HEK293T (cell line): Measurements from ENCODE around the gene ADAM10.

Source experiments
- CTCF ChIA-PET: fragments of 350-600 bp; formaldehyde crosslinking; extraction: SDS; loops from one replicate; lab custom pipeline; 2021; ENCODE audit warnings: antibody characterized with exemption, inconsistent platforms; lab: Yijun Ruan, JAX
- POLR2A ChIA-PET: fragments of 350-600 bp; formaldehyde crosslinking; extraction: SDS; loops from one replicate; lab custom pipeline; 2020; ENCODE audit warnings: antibody characterized with exemption, inconsistent platforms; lab: Yijun Ruan, JAX
- DNase-seq: peaks from one replicate; pipeline ENCODE4 v3.0.0; 2012; ENCODE audit warnings: mixed read lengths; ENCODE audit errors: extremely low spot score
- ARNT ChIP-seq: fragments of 450-650 bp; IDR thresholded peaks from 2 replicates; pipeline ENCODE4 v1.6.1; 2017; ENCODE audit warnings: mild to moderate bottlenecking
- BHLHE40 ChIP-seq: fragments of 450-650 bp; IDR thresholded peaks from 2 replicates; pipeline ENCODE4 v1.6.1; 2016; ENCODE audit warnings: mild to moderate bottlenecking, moderate library complexity, borderline replicate concordance
- CTBP1 ChIP-seq: fragments of 450-650 bp; IDR thresholded peaks from 2 replicates; pipeline ENCODE4 v1.6.1; 2016; ENCODE audit warnings: borderline replicate concordance
- ELF4 ChIP-seq: fragments of 450-650 bp; IDR thresholded peaks from 2 replicates; pipeline ENCODE4 v1.6.1; 2017; ENCODE audit warnings: antibody characterized with exemption
- FOXA1 ChIP-seq: fragments of 450-650 bp; IDR thresholded peaks from 2 replicates; pipeline ENCODE4 v1.6.1; 2016; ENCODE audit warnings: mild to moderate bottlenecking
- FOXK2 ChIP-seq: fragments of 450-650 bp; IDR thresholded peaks from 2 replicates; pipeline ENCODE4 v1.6.1; 2016; ENCODE audit warnings: mild to moderate bottlenecking
- FOXM1 ChIP-seq: fragments of 450-650 bp; IDR thresholded peaks from 2 replicates; pipeline ENCODE4 v1.6.1; 2017; ENCODE audit warnings: mild to moderate bottlenecking, borderline replicate concordance
- HDGF ChIP-seq: fragments of 450-650 bp; IDR thresholded peaks from 2 replicates; pipeline ENCODE4 v1.6.1; 2017; ENCODE audit warnings: antibody characterized with exemption, borderline replicate concordance
- L3MBTL2 ChIP-seq: fragments of 450-650 bp; conservative IDR thresholded peaks from 2 replicates; pipeline ENCODE4 v1.6.1; 2016; ENCODE audit warnings: mild to moderate bottlenecking
- LEF1 ChIP-seq: fragments of 450-650 bp; IDR thresholded peaks from 2 replicates; pipeline ENCODE4 v1.6.1; 2017; ENCODE audit warnings: mild to moderate bottlenecking, borderline replicate concordance
- NFRKB ChIP-seq: fragments of 450-650 bp; IDR thresholded peaks from 2 replicates; pipeline ENCODE4 v1.6.1; 2016; ENCODE audit warnings: mild to moderate bottlenecking, moderate library complexity
- SP1 ChIP-seq: fragments of 450-650 bp; IDR thresholded peaks from 2 replicates; pipeline ENCODE4 v1.6.1; 2017
- SUZ12 ChIP-seq: fragments of 450-650 bp; IDR thresholded peaks from 2 replicates; pipeline ENCODE4 v1.6.1; 2016; ENCODE audit warnings: mild to moderate bottlenecking
- TARDBP ChIP-seq: fragments of 450-650 bp; IDR thresholded peaks from 2 replicates; pipeline ENCODE4 v1.6.1; 2016
- ZNF384 ChIP-seq: fragments of 450-650 bp; IDR thresholded peaks from 2 replicates; pipeline ENCODE4 v1.6.1; 2016
- TF ChIP-seq, protein P1 (sequence below): fragments of 450-650 bp; IDR thresholded peaks from 2 replicates; pipeline ENCODE4 v1.6.1; 2016

ADAM10 gene

GRCh38 chr15:58703610-58704009, 45.9 kb downstream of the ADAM10 start:
- ChIA-PET POLR2A (no interaction called here), CTCF (no interaction called here)
- no peak for DNase-seq
- TF ChIP-seq ZNF384 (no peak), SUZ12 (no peak), SP1 (no peak)

- ChIA-PET CTCF (no interaction called here), POLR2A (no interaction called here)
- TF ChIP-seq BHLHE40 = no peak
- TF ChIP-seq L3MBTL2 = no peak
- TF ChIP-seq SUZ12 = no peak
- no peak for TF ChIP-seq CTBP1
- TF ChIP-seq ARNT = no peak
- TF ChIP-seq FOXA1 = no peak
- TF ChIP-seq FOXK2 = no peak
- TF ChIP-seq LEF1 = no peak
- no peak for TF ChIP-seq HDGF
Observed at GRCh38 chr15:58702233-58702632, 47.3 kb downstream of the ADAM10 start.

GRCh38 chr15:58701376-58701775, 48.1 kb downstream of the ADAM10 start:
- DNase-seq = no peak
- ChIA-PET POLR2A (no interaction called here), CTCF (no interaction called here)
- TF ChIP-seq SP1 = no peak
- TF ChIP-seq FOXK2 = no peak
- no peak for TF ChIP-seq CTBP1
- no peak for TF ChIP-seq NFRKB
- TF ChIP-seq FOXM1 = no peak
- no peak for TF ChIP-seq L3MBTL2
- TF ChIP-seq SUZ12 = no peak
- no peak for TF ChIP-seq ELF4
- TF ChIP-seq ZNF384 = no peak
- no peak for TF ChIP-seq ARNT
- no peak for TF ChIP-seq LEF1
- TF ChIP-seq FOXA1 = no peak
- TF ChIP-seq TARDBP = no peak
- no peak for TF ChIP-seq HDGF
- TF ChIP-seq BHLHE40 = no peak
- TF ChIP-seq, protein P1, sequence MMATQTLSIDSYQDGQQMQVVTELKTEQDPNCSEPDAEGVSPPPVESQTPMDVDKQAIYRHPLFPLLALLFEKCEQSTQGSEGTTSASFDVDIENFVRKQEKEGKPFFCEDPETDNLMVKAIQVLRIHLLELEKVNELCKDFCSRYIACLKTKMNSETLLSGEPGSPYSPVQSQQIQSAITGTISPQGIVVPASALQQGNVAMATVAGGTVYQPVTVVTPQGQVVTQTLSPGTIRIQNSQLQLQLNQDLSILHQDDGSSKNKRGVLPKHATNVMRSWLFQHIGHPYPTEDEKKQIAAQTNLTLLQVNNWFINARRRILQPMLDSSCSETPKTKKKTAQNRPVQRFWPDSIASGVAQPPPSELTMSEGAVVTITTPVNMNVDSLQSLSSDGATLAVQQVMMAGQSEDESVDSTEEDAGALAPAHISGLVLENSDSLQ = no peak

More at GRCh38 chr15:58702233-58702632, 47.3 kb downstream of the ADAM10 start:
- no peak for DNase-seq

DNA sequence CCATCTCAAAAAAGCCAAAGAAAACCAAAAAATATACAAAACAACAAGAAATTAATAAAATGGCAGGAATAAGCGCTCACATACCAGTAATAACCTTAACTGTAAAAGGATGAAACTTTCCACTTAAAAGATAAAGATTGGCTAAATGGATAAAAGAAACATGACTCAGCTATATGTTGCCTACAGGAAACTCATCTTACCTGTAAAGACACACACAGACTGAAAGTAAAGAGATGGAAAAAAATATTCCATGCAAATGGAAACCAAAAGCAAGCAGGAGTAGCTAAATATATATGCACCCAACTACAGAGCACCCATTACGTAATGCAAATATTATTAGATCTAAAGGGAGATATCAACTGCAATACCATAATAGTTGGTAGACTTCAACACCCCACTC, 49.7 kb downstream of the ADAM10 start:
- POLR2A ChIA-PET = no interaction called here
- CTCF ChIA-PET = no interaction called here
- TF ChIP-seq FOXM1 (no peak), HDGF (no peak), FOXK2 (no peak), CTBP1 (no peak), LEF1 (no peak), ZNF384 (no peak), NFRKB (no peak), L3MBTL2 (no peak), ELF4 (no peak), ARNT (no peak), SUZ12 (no peak), SP1 (no peak), FOXA1 (no peak), TARDBP (no peak), BHLHE40 (no peak)
- TF ChIP-seq, protein P1 = no peak
- DNase-seq = no peak

DNA sequence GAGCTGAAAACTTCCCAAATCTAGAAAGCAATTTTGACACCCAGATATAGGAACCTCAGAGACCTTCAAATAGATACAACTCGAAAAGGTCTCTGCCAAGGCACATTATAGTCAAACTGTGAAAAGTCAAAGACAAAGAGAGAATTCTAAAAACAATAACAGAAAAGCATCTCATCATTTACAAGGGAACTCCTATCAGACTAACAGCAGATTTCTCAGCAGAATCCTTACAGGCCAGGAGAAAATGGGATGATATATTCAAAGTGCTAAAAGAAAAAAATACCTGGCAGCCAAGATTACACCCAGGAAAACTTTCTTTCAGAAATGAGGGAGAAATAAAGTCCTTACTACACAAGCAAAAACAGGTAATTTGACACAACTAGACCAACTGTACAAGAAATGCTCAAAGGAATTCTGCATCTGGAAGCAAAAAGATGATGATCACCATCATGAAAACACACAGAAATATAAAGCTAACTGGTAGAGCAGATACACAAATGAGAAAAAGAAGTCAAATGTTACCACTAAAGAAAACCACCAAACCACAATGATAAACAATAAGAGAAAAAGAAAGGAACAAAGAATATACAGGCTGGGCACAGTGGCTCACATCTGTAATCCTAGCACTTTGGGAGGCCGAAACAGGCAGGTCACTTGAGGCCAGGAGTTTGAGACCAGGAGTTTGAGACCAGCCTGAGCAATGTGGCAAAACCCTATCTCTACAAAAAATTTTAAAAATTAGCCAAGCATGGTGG, 50.4 kb downstream of the ADAM10 start:
- ChIA-PET POLR2A (no interaction called here), CTCF (no interaction called here)
- no peak for DNase-seq
- TF ChIP-seq BHLHE40 = no peak
- TF ChIP-seq ZNF384 = no peak
- TF ChIP-seq FOXA1 = no peak
- no peak for TF ChIP-seq CTBP1
- TF ChIP-seq SUZ12 = no peak
- no peak for TF ChIP-seq SP1
- TF ChIP-seq ELF4 = no peak
- TF ChIP-seq TARDBP = no peak
- no peak for TF ChIP-seq L3MBTL2
- no peak for TF ChIP-seq LEF1
- no peak for TF ChIP-seq FOXK2

GRCh38 chr15:58697220-58697619, 52.3 kb downstream of the ADAM10 start:
- no peak for DNase-seq
- ChIA-PET CTCF (no interaction called here), POLR2A (no interaction called here)
- TF ChIP-seq, protein P1 = no peak
- TF ChIP-seq NFRKB = no peak
- no peak for TF ChIP-seq L3MBTL2
- TF ChIP-seq CTBP1 = no peak
